HAP-1 (cell line): Measurements from ENCODE around the gene BRK1.
"Not testable (repeated sequence)": the region's sequence is repeated elsewhere in the genome, so short reads cannot be mapped to it uniquely, and the experiment has no call there.

Source experiments
- DNase-seq, 2 experiments: peaks; one replicate each; pipeline ENCODE4 v3.0.0-alpha.2; 2016 to 2020; ENCODE audit warnings: low spot score in 2 of 2
- H3K27me3 ChIP-seq: fragments of 250-450 bp; sonication (Bioruptor Pico); 2 replicates; pipeline ENCODE4 v1.5.1; 2020; ENCODE audit warnings: low read depth, mild to moderate bottlenecking, moderate library complexity
- H3K36me3 ChIP-seq: fragments of 250-450 bp; sonication (Bioruptor Pico); replicated peaks from 2 replicates; pipeline ENCODE4 v1.5.1; 2020; ENCODE audit warnings: mild to moderate bottlenecking
- H3K4me1 ChIP-seq: fragments of 250-450 bp; sonication (Bioruptor Pico); 2 replicates; pipeline ENCODE4 v1.5.1; 2020; ENCODE audit warnings: mild to moderate bottlenecking
- H3K4me3 ChIP-seq: fragments of 250-450 bp; sonication (Bioruptor Pico); 2 replicates; pipeline ENCODE4 v1.5.1; 2020; ENCODE audit warnings: mild to moderate bottlenecking, moderate library complexity
- H3K9me3 ChIP-seq: fragments of 250-450 bp; sonication (Bioruptor Pico); 2 replicates; pipeline ENCODE4 v1.5.1; 2020; ENCODE audit warnings: mild to moderate bottlenecking, moderate library complexity
- in situ Hi-C: fragments of 300-500 bp; cut with MboI; formaldehyde crosslinking; loops from 3 replicates; pipeline ENCODE4 v1.14.3; 2020; ENCODE audit warnings: low sequenced_read_pairs, inconsistent platforms, mixed read lengths

BRK1 gene

DNA sequence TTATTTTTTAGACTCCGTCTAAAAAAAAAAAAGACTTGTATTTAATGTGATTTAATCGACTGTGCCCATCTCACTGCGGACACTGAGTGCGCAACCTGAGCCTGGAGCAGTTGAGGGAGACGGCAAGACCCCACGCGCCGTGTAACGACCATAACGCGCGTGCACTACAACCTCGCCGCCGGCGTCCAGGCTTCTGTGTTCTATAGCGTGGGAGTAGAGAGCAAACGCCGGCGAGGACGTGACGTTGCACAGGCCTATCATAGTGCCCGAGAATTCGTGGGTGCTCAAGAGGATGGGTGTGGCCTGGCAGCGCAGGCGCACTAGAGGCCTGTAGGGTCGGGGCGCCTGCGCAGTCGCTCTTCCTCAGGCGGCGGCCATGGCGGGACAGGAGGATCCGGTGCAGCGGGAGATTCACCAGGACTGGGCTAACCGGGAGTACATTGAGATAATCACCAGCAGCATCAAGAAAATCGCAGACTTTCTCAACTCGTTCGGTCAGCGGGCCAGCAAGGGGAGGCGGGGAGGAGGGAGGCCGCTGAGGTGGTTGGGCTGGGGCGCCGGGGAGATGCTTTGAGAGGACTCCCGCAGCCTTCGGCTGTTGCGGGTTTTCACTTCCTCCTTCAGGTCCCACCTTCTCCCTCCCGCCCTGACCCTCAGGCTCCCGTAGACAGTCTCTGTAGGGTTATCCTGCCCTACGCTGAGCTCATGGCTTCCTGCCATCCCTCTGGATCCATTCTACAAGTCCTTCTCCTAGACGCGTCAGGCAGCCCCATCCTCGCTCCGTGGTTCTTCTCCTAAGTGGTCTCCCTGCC is at the start of gene BRK1:
TSS of gene BRK1 (plus strand) at position 350 of the 812 bp plus-strand sequence. CDS start at position 377, 27 bp downstream.
- in situ Hi-C loops: no loop called here
- H3K4me1 ChIP-seq: peaks cover 8% of the 10 kb centered on the region; the same call in 1 of the 2 replicates
- peak; percentile 93 to 95 for DNase-seq
- peaks cover 4% of the 10 kb centered on the region for H3K36me3 ChIP-seq
- no peaks in the 10 kb centered on the region for H3K27me3 ChIP-seq
- H3K4me3 ChIP-seq: peak within 1 kb of the TSS; percentile 97
- no peaks in the 10 kb centered on the region for H3K9me3 ChIP-seq

DNA sequence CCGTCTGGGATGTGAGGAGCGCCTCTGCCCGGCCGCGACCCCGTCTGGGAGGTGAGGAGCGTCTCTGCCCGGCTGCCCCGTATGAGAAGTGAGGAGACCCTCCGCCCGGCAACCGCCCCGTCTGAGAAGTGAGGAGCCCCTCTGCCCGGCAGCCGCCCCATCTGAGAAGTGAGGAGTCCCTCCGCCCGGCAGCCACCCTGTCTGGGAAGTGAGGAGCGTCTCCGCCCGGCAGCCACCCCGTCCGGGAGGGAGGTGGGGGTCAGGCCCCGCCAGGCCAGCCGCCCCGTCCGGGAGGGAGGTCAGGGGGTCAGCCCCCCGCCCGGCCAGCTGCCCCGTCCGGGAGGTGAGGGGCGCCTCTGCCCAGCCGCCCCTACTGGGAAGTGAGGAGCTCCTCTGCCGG is 45.4 kb upstream of the BRK1 start:
- H3K27me3 ChIP-seq, H3K9me3 ChIP-seq, in situ Hi-C loops, H3K4me1 ChIP-seq, DNase-seq, H3K4me3 ChIP-seq: not testable (repeated sequence)
- peaks cover 63% of the 10 kb centered on the region for H3K36me3 ChIP-seq

DNA sequence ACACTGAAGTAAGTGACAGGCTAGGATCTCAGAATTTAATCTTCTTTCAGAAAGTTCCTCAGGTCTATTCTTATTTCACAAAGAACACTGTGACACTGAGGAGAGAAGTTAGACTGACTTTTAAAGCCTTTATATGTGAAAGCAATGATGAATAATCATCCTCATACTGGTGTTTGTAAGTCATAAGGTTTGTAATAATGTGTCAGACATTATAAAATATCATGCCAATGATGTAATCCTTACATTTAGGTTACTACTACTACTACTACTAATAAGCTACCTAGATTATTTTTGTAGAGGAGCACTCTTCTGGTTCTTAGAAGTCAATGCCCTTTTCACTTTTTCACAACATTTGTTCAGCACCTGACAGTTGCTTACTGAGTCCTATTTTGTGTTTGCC is 40.8 kb upstream of the BRK1 start:
- DNase-seq: no peak
- H3K27me3 ChIP-seq: no peaks in the 10 kb centered on the region
- H3K36me3 ChIP-seq: peaks cover 64% of the 10 kb centered on the region
- in situ Hi-C loops: no loop called here
- no peaks in the 10 kb centered on the region for H3K9me3 ChIP-seq
- no peak overlapping the region for H3K4me3 ChIP-seq
- no peaks in the 10 kb centered on the region for H3K4me1 ChIP-seq

DNA sequence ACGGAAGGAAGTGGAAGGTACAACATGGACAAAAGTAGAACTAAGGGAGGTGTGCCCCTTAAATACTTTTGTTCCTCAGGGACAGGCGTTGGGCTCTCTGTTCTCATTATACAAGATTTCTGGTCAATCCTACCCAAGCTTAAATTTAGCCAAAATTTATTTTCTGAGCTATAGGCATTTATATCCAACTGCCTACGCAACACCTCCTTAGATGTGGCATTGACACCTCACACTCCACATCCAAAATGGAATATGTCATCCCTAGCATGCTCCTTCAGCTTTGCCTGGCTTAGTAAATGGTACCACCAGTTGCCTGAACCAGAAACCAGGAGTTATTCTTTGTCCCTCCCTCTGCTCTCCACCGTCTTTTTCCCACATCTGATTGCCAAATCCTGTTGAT is 33.6 kb upstream of the BRK1 start:
- no peak overlapping the region for H3K4me3 ChIP-seq
- H3K4me1 ChIP-seq: no peaks in the 10 kb centered on the region
- no peak for DNase-seq
- H3K9me3 ChIP-seq: no peaks in the 10 kb centered on the region
- H3K27me3 ChIP-seq: no peaks in the 10 kb centered on the region
- in situ Hi-C loops: no loop called here
- peaks cover 93% of the 10 kb centered on the region for H3K36me3 ChIP-seq

DNA sequence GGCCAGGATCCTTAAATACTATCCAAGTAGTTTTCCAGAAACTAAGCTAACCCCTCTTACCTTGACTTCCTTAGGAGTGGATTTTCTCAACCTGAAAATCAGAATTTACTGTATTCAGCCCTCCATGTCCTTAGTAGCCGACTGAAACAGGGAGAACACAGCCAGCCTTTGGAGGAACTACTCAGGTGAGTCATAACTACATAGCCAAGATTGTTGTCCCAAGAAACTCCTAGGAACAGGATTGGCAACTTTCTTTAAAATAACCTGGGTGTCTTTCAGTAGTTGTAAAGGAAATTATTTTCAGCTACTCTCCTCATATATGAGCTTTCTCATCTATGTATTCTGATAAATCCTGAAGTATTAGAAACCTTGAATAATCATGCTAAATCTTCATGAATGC is 29.7 kb upstream of the BRK1 start:
- Histone ChIP-seq H3K27me3 (no peaks in the 10 kb centered on the region), H3K36me3 (peaks cover 87% of the 10 kb centered on the region), H3K4me1 (peaks cover 3% of the 10 kb centered on the region; the same call in 1 of the 2 replicates), H3K4me3 (no peak overlapping the region), H3K9me3 (no peaks in the 10 kb centered on the region)
- in situ Hi-C loops: no loop called here
- no peak for DNase-seq

DNA sequence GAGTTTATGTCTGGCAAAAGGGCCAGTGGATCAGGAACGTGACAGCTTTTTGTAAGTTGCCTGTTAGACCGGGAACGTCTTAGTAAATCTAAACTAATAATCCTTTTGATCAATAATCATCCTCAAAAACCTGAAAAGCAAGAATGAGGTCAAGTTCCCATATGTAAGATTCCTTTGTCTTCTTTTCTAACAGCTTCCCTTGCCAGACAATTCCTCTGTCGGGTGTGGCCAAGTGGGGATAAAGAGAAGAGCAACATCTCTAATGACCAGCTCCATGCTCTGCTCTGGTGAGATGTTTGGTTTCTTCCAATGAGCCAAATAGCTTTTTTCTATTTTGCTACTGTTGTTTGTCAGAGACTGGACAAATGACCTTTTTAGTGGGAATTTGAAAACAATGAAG is 27.2 kb upstream of the BRK1 start:
- no peak overlapping the region for H3K4me3 ChIP-seq
- peak; percentile 8 to 32 for DNase-seq
- no peaks in the 10 kb centered on the region for H3K9me3 ChIP-seq
- peaks cover 76% of the 10 kb centered on the region for H3K36me3 ChIP-seq
- H3K4me1 ChIP-seq: peaks cover 3% of the 10 kb centered on the region; the same call in 1 of the 2 replicates
- no peaks in the 10 kb centered on the region for H3K27me3 ChIP-seq
- in situ Hi-C loops: no loop called here

DNA sequence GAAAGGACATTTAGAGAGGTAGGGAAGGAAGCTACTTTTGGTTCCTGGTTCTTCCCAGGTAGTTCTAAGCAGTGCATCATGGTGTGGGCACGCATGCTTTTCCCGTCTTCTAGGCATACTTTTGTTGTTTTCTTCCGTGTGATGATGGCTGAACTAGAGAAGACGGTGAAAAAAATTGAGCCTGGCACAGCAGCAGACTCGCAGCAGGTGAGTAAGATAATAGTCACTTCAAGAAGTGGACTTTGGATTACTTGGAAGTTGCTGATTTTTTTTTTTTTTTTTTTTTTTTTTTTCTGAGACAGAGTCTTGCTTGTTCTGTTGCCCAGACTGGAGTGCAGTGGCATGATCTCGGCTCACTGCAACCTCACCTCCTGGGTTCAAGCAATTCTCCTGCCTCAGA is 25.3 kb upstream of the BRK1 start:
- peaks cover 3% of the 10 kb centered on the region; the same call in 1 of the 2 replicates for H3K4me1 ChIP-seq
- no peak overlapping the region for H3K4me3 ChIP-seq
- no peaks in the 10 kb centered on the region for H3K27me3 ChIP-seq
- in situ Hi-C loops: no loop called here
- no peaks in the 10 kb centered on the region for H3K9me3 ChIP-seq
- H3K36me3 ChIP-seq: peaks cover 79% of the 10 kb centered on the region
- DNase-seq: no peak

DNA sequence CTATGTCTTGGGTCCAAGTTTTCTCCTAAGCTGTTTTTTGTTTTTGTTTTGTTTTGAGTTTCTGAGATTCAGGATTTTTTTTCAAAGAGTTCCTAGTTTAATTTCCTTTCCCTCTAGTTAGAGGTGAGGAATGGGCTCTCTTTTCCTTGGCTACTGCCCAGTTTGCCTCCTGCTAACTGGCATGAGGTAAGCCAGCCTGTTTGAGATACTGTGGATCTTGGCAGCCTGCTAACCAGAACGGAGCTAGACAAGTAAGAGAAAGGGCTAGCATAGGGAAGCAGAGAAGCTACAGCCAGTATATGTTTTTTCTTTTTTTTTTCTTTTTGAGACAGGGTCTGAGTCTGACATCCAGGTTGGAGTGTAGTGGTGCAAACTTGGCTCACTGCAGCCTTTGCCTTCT is 24.7 kb upstream of the BRK1 start:
- in situ Hi-C loops, H3K4me3 ChIP-seq, H3K27me3 ChIP-seq, H3K4me1 ChIP-seq, DNase-seq, H3K9me3 ChIP-seq: not testable (repeated sequence)
- peaks cover 80% of the 10 kb centered on the region for H3K36me3 ChIP-seq

DNA sequence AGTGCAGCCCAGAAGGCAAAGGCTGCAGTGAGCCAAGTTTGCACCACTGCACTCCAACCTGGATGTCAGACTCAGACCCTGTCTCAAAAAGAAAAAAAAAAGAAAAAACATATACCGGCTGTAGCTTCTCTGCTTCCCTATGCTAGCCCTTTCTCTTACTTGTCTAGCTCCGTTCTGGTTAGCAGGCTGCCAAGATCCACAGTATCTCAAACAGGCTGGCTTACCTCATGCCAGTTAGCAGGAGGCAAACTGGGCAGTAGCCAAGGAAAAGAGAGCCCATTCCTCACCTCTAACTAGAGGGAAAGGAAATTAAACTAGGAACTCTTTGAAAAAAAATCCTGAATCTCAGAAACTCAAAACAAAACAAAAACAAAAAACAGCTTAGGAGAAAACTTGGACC is 24.1 kb upstream of the BRK1 start:
- H3K4me1 ChIP-seq, DNase-seq, H3K4me3 ChIP-seq, in situ Hi-C loops, H3K27me3 ChIP-seq, H3K9me3 ChIP-seq: not testable (repeated sequence)
- H3K36me3 ChIP-seq: peaks cover 79% of the 10 kb centered on the region

DNA sequence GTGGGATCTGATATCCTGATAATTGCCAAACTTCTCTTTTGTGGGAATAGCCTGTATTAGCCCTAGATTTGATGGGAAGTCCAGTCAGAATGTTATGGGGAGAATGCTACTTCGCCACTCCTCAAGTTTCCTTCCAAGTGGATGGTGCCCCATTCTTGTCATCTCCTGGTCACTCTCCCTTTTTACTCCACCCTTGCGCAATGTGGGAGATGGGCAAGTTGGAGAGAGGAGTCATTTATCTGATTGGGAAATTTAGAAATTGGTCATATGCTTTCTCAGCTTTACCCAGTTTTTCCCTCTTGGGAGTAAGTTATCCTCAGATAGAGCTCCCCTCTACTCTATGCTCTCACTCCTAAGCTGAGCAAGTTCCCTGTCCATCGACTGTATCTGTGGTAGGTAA is 21.8 kb upstream of the BRK1 start:
- H3K36me3 ChIP-seq: peaks cover 74% of the 10 kb centered on the region
- in situ Hi-C loops: no loop called here

DNA sequence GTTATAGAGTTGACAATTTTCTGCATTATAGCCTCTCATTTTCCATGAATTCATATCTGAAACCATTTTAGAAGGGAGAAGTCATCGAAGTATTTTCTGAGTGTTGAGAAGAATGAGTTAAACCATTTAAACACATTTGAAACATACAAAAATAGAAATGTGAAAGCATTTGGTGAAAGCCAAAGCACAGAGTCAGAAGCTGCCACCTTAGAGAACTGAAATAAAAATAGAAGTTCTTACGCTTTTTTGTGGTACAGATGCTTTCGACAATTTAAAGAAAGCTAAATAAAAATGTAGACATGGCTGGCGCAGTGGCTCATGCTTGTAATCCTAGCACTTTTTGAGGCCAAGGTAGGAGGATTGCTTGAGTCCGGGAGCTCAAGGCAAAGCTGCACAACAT is 16.4 kb upstream of the BRK1 start:
- no peak for DNase-seq
- Histone ChIP-seq H3K36me3 (peaks cover 65% of the 10 kb centered on the region), H3K9me3 (no peaks in the 10 kb centered on the region), H3K4me3 (no peak overlapping the region), H3K4me1 (no peaks in the 10 kb centered on the region), H3K27me3 (no peaks in the 10 kb centered on the region)
- in situ Hi-C loops: no loop called here

More for the DNA sequence above, 21.8 kb upstream of the BRK1 start:
- H3K27me3 ChIP-seq: no peaks in the 10 kb centered on the region
- no peak overlapping the region for H3K4me3 ChIP-seq
- no peaks in the 10 kb centered on the region for H3K9me3 ChIP-seq
- no peaks in the 10 kb centered on the region for H3K4me1 ChIP-seq
- DNase-seq: no peak

DNA sequence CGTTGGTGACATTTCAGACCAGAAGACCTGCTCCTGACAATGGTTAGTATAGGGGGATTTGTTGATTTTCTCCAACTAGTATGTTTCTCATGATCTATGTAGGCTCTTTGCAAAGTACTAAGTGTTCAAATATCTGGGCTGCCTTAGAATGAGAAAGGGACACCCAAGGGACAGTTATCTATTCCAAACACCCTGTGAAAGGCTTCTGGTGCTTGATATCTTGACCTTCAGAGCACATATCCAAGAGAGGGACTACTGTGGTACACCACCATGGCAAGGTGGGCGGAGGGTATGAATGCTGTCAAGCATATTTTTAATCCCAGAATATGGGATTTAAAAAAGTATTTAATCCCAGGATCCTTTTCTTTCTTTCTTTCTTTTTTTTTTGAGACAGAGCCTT is 8.6 kb upstream of the BRK1 start:
- Histone ChIP-seq H3K4me3 (no peak overlapping the region), H3K4me1 (no peaks in the 10 kb centered on the region), H3K27me3 (no peaks in the 10 kb centered on the region), H3K9me3 (no peaks in the 10 kb centered on the region), H3K36me3 (peaks cover 2% of the 10 kb centered on the region)
- DNase-seq: no peak
- in situ Hi-C loops: no loop called here

DNA sequence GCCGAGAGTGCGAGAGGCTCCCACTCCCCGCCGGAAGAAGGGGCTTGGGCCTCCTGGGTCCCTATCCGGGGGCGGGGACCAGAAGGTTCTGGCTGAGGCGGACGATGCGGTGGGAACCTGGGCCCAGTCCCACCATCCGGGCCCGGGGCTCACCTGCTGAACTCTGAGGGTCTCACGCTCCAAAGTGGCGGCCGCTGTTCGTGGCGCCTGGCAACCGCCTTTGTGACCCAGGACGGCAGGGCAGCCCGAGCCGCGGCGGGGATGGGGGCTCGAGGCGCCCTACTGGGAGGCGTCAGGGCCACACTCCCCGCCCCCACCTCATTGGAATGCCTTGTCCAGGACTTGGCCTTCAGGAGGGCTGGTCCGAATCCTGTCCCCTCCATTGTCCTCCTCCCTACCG is 7.4 kb upstream of the BRK1 start, which contains the start of gene FANCD2OS:
TSS of gene FANCD2OS (minus strand) at position 165 of the 400 bp plus-strand sequence. CDS start 3,481 bp downstream, outside the sequence.
- in situ Hi-C loops: no loop called here

DNA sequence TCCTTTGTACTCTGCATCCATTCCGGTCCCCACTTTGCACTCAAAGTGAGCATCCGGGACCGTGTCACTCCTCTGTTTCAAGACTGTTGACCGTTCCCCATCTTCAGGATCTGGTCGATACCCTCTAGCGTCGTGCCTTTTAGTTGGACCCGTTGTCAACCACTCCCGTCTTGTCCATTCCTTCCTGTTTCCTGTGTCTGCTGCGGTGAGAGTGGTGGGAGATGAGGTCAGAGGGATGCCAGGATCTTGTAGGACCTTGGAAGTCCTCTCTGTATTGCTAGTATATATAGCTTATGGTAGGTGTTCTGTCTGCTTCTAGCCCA is 624 bp downstream of the BRK1 start:
- no peak for DNase-seq
- Histone ChIP-seq H3K36me3 (peaks cover 8% of the 10 kb centered on the region), H3K4me3 (peak overlapping the region; percentile 97), H3K9me3 (no peaks in the 10 kb centered on the region), H3K27me3 (no peaks in the 10 kb centered on the region), H3K4me1 (peaks cover 8% of the 10 kb centered on the region; the same call in 1 of the 2 replicates)
- in situ Hi-C loops: no loop called here

More for the DNA sequence above, 7.4 kb upstream of the BRK1 start, which contains the start of gene FANCD2OS:
- H3K27me3 ChIP-seq: no peaks in the 10 kb centered on the region
- no peaks in the 10 kb centered on the region; the same call in 1 of the 2 replicates for H3K36me3 ChIP-seq
- no peaks in the 10 kb centered on the region for H3K9me3 ChIP-seq
- DNase-seq: no peak
- no peaks in the 10 kb centered on the region for H3K4me1 ChIP-seq
- H3K4me3 ChIP-seq: no peak within 1 kb of the TSS
